Tibial artery (tissue), 4 donors: ENCODE data around the gene ABHD4.
"Not testable (repeated sequence)": the region's sequence is repeated elsewhere in the genome, so short reads cannot be mapped to it uniquely, and the experiment has no call there.

Experiments
- DNase-seq, 2 donors: peaks; one replicate each; pipeline ENCODE4 v3.0.0-alpha.2; 2019
- H3K27ac ChIP-seq, 2 donors: fragments of 200-600 bp; sonication (generic) in 1 of 2; 1 replicate in 1 of 2; 2 replicates in 1 of 2; pipeline ENCODE4 v1.5.1; 2018 to 2019; ENCODE audit warnings: mild to moderate bottlenecking in 1 of 2
- H3K27me3 ChIP-seq, 2 donors: fragments of 200-600 bp; sonication (generic) in 1 of 2; one replicate each; pipeline versions ENCODE4 v1.5.1 to v1.6.0; 2016 to 2019
- H3K36me3 ChIP-seq, 3 donors: fragments of 200-600 bp; sonication (generic) in 2 of 3; one replicate each; pipeline ENCODE4 v1.5.1; 2016 to 2019; ENCODE audit warnings: mild to moderate bottlenecking in 2 of 3
- H3K4me1 ChIP-seq, 4 donors: fragments of 200-600 bp; sonication (generic) in 2 of 4; 1 replicate in 3 of 4; 2 replicates in 1 of 4; pipeline ENCODE4 v1.5.1; 2016 to 2019
- H3K4me3 ChIP-seq, 2 donors: fragments of 200-600 bp; sonication (generic) in 1 of 2; 1 replicate in 1 of 2; 2 replicates in 1 of 2; pipeline ENCODE4 v1.5.1; 2018 to 2019; ENCODE audit warnings: mild to moderate bottlenecking in 2 of 2
- H3K9me3 ChIP-seq, 3 donors: fragments of 200-600 bp; sonication (generic) in 1 of 3; one replicate each; pipeline ENCODE4 v1.5.1; 2016 to 2019
- intact Hi-C: fragments of 100-400 bp; cut with DNase I; formaldehyde crosslinking; loops from one replicate; pipeline ENCODE4 v1.15.0; 2023; ENCODE audit warnings: low total_unique reads
- TF ChIP-seq, protein P1 (sequence below), 2 experiments: fragments of 200-600 bp in 1 of 2; fragments of 450-650 bp in 1 of 2; IDR thresholded peaks; one replicate each; pipeline ENCODE4 v1.5.1; 2017 to 2019; ENCODE audit warnings: antibody characterized with exemption in 2 of 2, mild to moderate bottlenecking in 1 of 2, moderate library complexity in 1 of 2

Gene ABHD4

DNA sequence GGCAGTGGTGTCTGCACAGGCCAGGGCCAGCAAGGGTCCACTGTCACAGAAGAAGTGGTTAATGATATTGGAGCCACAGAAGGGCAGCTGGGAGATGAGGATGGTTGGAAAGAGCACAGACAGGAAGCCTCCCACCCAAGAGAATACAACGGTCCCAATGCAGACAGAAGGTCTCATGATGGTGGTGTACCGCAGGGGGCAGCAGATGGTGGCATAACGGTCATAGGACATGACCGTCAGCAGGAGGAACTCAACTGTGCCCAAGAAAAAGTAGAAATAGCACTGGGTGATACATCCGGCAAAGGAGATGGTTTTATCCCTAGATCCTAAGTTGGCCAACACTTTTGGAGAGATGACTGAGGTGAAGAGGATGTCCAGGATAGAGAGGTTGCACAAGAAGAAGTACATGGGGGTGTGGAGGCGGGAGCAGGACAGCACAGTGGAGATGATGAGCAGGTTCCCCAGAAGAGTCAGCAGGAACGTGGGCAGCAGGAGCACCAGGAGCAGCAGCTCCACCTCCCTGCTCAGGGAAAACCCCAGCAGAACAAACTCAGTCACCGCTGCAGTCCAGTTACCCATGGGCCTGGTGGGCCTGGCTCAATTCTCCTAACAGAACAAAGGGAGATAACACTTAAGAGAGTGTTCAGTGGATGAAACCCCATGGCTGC, 36.3 kb downstream of the ABHD4 start:
- Histone ChIP-seq H3K36me3 (no peaks in the 10 kb centered on the region), H3K9me3 (no peaks in the 10 kb centered on the region), H3K27me3 (no peaks in the 10 kb centered on the region), H3K4me3 (no peak overlapping the region), H3K4me1 (no peaks in the 10 kb centered on the region), H3K27ac (no peak overlapping the region)
- TF ChIP-seq, protein P1, sequence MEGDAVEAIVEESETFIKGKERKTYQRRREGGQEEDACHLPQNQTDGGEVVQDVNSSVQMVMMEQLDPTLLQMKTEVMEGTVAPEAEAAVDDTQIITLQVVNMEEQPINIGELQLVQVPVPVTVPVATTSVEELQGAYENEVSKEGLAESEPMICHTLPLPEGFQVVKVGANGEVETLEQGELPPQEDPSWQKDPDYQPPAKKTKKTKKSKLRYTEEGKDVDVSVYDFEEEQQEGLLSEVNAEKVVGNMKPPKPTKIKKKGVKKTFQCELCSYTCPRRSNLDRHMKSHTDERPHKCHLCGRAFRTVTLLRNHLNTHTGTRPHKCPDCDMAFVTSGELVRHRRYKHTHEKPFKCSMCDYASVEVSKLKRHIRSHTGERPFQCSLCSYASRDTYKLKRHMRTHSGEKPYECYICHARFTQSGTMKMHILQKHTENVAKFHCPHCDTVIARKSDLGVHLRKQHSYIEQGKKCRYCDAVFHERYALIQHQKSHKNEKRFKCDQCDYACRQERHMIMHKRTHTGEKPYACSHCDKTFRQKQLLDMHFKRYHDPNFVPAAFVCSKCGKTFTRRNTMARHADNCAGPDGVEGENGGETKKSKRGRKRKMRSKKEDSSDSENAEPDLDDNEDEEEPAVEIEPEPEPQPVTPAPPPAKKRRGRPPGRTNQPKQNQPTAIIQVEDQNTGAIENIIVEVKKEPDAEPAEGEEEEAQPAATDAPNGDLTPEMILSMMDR (IDR thresholded peaks at IDR 0.05) = no peak
- no peak for DNase-seq
- intact Hi-C loops = no loop called here

DNA sequence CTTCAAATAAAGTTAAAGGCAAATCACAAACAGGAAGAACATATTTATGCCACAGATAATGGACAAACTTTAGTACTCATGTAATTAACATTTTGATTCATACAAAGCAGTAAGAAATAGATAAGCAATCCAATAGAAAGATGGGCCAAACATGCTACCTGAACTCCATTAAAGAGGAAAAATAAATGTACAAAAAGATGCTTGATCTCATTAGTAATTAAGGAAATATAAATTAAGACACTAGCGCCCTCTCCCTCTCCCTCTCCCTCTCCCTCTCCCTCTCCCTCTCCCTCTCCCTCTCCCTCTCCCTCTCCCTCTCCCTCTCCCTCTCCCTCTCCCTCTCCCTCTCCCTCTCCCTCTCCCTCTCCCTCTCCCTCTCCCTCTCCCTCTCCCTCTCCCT, 37.9 kb downstream of the ABHD4 start:
- intact Hi-C loops, H3K36me3 ChIP-seq, H3K27me3 ChIP-seq, H3K4me3 ChIP-seq, H3K9me3 ChIP-seq, DNase-seq, H3K27ac ChIP-seq, H3K4me1 ChIP-seq: not testable (repeated sequence)

DNA sequence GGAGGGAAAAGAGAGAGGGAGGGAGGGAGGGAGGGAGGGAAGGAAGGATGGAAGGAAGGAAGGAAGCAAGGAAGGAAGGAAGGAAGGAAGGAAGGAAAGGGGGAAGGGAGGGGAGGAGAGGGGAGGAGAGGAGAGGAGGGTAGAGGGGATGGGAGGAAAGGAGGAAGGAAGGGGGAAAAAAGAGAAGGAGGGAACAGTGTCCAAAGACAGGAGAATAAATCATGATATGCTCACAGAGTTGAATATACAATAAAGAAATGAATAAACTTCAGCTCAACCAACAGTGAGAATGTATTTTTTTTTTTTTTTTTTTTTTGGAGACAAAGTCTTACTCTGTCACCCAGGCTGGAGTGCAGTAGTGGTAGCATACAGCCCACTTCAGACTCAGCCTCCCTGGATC, 42.1 kb downstream of the ABHD4 start:
- no peaks in the 10 kb centered on the region for H3K27me3 ChIP-seq
- TF ChIP-seq, protein P1 (IDR thresholded peaks at IDR 0.05) = no peak
- no peaks in the 10 kb centered on the region for H3K9me3 ChIP-seq
- H3K4me3 ChIP-seq = no peak overlapping the region
- H3K27ac ChIP-seq = no peak overlapping the region
- DNase-seq = no peak
- H3K4me1 ChIP-seq = no peaks in the 10 kb centered on the region
- H3K36me3 ChIP-seq = no peaks in the 10 kb centered on the region
- intact Hi-C loops = no loop called here

DNA sequence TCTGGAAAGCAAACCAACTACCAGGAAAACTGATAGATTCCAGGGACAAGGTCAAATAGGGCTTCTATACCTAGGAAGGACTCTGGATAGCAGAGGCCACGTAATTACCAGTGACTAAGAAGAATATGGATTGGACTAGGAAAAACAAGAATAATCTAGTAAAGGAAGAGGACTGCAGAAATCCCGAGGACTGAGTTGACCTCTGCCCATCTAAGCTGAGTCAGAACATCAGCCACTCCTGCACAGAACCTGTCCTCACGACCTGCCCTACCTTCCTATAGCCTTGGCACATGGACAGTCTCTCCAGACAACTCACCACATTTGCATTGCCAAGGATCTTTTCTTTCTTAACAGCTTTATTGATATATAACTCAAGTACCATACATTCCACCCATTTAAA, 43.7 kb downstream of the ABHD4 start:
- H3K4me3 ChIP-seq = no peak overlapping the region
- no peak for DNase-seq
- no peaks in the 10 kb centered on the region for H3K27me3 ChIP-seq
- no peaks in the 10 kb centered on the region for H3K36me3 ChIP-seq
- H3K9me3 ChIP-seq = no peaks in the 10 kb centered on the region
- TF ChIP-seq, protein P1 (IDR thresholded peaks at IDR 0.05) = no peak
- intact Hi-C loops = no loop called here
- H3K27ac ChIP-seq = no peak overlapping the region
- no peaks in the 10 kb centered on the region for H3K4me1 ChIP-seq

DNA sequence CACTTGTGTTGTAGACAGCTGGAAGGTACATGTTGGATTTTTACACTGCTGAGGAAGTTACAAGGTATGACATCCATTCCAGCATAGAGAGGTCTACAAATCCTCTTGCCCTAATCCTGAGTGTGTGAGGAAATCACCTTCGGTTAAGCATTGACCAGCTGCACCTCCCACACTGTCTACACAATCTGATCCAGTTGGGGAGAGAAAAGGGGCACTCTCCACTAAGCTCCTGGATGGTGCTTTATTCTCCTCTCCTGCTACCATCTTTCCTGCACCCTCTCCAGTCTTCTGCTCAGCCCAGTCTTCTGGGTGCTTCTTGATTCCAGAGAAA, 46.2 kb downstream of the ABHD4 start, which contains the start of gene OR6J1:
Gene OR6J1 (minus strand): TSS at position 48 of the 331 bp plus-strand sequence. CDS start 9,541 bp downstream, outside the sequence.
- DNase-seq = no peak

DNA sequence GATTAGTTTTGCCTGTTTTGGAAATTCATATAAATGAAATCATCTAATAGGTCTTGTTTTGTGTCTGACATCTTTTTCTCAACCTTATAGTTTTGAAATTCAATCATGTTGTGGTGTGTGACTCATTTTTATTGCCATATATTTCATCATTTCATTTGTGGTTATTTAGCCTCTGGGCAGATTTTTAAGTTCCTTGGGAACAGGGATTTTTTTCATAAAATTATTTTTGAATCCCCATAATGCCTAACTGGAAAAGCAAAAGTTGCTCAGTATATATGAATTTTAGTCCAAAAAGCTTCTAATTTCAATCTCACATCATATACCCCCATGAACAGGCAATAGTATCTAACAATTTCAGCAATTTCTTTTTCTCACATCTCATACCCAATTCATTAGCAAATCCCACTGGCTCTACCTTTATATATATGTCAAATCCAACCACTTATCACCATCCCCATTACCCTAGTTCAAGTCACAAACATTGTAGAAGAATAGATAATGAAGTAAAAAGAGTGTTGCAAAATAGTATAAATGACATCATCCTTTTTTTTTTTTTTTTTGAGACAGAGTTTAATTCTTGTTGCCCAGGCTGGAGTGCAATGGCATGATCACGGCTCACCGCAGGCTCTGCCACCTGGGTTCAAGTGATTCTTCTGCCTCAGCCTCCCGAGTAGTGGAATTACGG, 48.6 kb downstream of the ABHD4 start:
- no peak for DNase-seq
- Histone ChIP-seq H3K9me3 (no peaks in the 10 kb centered on the region), H3K4me3 (no peak overlapping the region), H3K27ac (no peak overlapping the region), H3K4me1 (no peaks in the 10 kb centered on the region), H3K36me3 (no peaks in the 10 kb centered on the region), H3K27me3 (no peaks in the 10 kb centered on the region)
- TF ChIP-seq, protein P1 (IDR thresholded peaks at IDR 0.05) = no peak
- intact Hi-C loops = no loop called here

More for the DNA sequence above, 46.2 kb downstream of the ABHD4 start, which contains the start of gene OR6J1:
- Histone ChIP-seq H3K27me3 (no peaks in the 10 kb centered on the region), H3K36me3 (no peaks in the 10 kb centered on the region), H3K9me3 (no peaks in the 10 kb centered on the region), H3K27ac (no peak within 1 kb of the TSS), H3K4me3 (no peak within 1 kb of the TSS), H3K4me1 (no peaks in the 10 kb centered on the region)
- intact Hi-C loops = no loop called here
- TF ChIP-seq, protein P1 (IDR thresholded peaks at IDR 0.05) = no peak
